Occipital lobe (tissue), 2 donors: Measurements from ENCODE around the gene SLC35G6. TPM values are rescaled to one million over a fixed set of nuclear protein-coding genes. Genes with fewer than 3 reads are reported as not detected.
"Not testable (repeated sequence)": the region's sequence is repeated elsewhere in the genome, so short reads cannot be mapped to it uniquely, and the experiment has no call there.

ENCODE experiments used
- DNase-seq: peaks from one replicate; lab custom pipeline; 2025; lab: John Stamatoyannopoulos, UW
- total RNA-seq: library from RNA; depleted of rRNA; stranded (reverse); fragments of >200 nt; gene quantifications from one replicate; pipeline ENCODE4 v1.2.3, GENCODE V29; 2014

Gene SLC35G6
- total RNA-seq, 1 donor from 2014 or later, result not detected

DNA sequence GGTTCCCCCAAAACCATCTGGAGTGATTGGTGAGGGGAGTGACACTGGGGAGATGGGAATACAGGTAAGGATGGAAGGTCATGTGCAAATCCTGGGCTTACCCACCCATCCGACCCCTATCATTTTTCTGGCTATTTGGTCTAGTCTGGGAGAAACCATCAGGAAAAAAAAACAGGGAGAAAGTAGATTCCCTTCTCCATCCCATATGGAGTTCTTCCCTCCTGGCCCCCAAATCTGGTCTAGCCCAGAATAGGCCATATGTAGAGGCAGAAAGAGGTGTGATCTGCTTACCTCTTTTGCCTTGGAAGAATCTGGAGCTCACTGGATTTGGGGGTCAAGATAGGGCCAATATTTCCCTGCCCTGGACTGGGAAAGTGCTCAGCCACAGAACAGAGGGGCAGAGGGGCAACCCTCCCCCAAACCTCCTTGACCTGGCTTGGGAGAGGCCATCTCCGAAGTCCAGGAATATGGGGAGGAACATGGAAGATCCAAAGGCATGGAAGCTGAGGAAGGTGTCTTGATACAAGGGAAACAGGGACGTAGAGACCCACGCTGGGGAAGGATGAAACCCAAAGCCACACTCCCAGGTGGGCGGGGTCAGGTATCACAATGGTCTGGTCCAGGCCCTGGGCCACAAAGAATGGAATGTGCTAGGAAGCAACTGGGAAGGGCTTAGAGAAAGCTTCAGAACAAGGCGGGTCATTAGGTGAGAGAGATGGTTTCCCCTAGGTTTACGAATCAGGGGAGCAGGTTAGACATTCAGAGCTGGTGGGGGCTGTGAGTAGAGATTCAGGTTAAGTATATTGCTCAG lies 20.2 kb upstream of the SLC35G6 start:
- no peak for DNase-seq

DNA sequence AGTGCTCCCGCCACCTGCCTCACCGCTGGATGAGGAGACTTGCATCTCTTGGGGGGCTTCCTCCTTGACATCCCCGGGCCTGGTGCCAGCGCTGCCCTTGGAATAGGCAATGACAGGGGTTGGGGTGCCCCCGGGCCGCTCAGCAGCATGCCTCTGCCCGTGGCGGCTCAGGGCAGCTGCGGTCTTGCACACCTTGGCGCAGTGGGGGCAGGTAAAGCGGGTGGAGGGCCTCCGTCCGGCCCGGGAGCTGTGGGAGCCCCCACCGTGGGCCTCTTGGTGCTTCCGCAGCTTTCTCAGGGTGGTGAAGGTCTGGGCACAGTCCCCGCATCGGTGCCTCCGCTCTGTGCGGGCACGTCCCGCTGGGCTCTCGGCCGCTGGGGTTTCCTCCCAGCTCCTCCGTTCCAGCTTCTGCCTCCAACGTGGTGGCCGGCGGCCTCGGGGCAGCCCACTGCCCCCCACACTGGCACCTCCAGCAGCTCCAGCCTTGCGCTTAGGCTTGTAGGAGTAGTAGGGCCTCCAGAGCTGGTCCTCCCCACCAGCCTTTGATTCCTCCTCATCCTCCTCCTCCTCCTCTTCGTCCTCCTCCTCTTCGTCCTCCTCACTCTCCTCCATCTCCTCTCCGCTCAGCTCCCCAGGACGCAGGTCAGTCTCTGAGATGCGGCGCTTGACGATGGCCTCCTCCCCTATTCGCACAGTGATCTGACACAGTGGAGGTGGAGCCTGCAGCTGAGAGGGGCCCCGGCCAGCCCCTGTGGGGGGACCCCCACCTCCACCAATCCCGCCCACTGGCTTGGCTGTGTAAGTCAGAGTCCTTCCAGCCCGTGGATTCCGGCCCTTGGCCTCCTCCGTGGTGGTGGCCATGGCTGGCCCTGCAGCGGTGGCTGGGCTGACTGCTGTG lies 18.5 kb upstream of the SLC35G6 start:
- no peak for DNase-seq

DNA sequence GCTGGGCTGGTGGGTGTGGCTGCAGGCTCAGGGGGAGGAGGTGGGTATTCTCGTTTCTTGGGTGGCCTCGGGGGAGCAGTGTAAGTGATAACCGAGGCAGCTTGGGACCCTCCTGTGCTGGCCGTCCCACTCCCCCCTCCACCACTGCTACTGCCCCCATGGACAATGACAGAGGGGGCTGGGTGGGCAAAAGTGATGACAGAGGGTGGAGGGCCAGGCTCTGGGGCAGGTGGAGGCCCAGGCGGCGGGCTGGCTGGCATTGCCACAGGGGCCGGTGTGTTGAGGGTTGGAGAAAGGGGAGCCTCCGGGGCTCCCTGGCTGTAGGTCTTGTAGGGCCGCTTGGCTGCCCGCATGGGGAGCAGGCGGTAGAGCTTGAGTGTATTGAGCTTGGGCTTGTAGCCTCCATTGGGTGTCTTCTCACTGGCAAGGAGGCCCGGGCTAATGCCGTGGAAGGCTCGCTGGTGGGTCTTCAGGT lies 17.8 kb upstream of the SLC35G6 start:
- DNase-seq, result no peak

DNA sequence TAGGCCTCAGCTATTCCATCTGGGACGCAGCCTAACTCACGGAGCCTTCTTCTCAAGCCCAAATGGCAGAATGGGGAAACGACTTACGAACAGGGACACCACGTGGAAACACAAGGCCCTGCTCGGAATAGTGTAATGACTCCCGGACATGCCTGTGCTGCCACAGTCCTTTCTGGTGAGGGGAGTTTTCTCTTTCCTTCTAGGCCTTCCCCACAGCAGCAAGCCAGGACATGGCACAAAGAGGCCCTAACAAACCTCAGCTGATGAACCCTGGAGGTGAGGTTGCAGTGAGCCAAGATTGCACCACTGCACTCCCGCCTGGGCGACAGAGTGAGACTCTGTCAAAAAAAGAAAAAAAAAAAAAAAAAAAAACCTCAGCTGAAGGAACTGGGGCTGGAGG lies 17.2 kb upstream of the SLC35G6 start:
- DNase-seq, result no peak

DNA sequence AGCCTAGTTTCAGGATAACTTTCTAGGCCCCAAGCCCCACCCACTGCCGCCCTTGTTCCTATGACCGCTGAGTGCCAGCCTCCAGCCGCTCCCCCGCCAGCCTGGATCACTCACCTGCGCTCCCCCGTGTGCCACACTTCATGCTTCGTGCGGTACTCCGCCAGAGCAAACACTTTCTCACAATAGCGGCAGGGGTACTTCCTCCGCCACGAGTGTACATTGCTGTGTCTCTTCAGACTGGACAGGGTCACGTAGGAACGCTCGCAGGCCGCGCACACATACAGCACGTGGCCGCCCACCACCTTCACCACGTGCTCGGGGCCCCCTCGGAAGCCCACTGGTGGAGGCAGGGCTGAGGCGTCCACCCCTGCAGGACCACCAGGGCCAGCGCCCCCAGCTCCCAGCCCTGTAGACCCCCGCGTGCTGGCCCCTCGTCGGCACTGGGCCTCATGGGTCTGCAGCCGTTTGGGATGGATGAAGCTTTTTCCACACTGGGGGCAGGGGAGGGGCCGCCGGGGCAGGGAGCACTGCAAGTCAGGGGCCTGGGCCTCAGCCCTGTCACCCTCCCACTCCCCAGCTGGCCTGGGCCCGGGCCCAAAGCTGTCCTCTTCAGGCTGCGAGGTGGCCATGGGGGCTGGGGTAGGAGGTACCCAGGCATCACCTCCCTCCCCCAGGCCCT lies 15.5 kb upstream of the SLC35G6 start:
- DNase-seq, result no peak

DNA sequence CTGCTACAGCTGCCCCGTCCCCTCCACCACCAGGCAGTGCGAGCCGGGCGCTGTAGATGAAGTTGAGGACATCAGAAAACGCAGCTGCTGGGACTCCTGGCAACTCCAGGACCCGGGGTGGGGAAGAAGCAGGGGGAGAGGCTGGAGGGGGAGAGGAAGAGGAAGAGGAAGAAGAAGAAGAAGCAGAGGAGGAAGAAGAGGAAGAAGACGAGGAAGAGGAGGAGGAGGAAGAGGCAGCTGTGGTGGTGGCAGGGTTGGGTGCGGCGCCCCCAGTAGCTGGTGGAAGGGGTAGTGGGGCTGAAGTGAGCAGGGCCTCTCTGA lies 15.0 kb upstream of the SLC35G6 start:
- no peak for DNase-seq

DNA sequence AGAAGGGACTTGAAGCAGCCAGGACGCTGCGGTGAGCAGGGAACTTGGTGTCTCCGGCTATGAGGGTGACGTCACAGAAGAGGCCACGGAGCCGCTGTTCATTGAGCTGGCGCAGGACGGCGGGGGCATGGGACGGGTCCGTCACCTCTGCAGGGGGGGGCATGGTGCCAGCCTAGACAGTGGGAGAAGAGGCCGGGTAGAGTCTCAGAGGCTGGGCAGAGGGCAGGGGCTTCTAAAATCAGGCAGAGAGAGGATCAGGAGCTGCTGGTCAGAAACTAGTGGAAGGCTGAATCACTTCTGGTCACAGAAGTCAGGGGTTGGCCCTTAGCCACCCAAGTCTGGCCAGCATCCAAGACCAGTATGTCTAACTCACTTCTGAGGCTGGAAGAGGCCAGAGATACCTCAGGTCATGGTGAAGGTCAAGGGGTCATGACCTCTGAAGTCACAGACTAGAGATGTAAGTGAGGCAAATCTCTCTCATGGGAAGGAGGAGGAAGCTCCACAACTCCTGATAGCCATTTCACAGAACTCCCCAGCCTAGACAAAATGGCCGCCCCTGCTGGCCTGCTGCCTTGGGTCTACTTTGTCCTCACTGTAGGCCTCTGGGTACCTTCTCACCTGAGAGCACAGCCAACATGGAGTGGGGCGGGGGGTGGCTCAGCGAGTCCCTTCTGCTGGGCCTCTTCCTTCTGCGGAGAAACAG lies 14.5 kb upstream of the SLC35G6 start:
- DNase-seq, result no peak

DNA sequence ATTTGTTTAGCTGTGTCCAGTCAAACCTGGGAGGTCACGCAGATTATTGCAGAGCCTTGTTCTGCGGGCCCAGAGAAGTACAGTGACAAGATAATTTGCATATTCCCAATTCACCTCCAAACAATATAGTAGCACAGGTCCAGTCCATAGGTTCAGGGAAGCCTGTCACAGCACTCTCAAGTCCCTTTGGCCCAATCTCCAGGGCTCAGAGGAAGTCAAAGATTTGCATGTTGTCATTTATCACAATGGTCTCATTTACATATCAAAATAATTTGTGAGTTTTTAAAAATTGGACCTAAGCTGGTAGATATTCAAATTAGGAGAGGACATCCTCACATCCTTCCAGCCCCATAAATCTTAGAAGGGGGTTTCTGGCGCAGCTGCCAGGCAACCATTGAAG lies 13.7 kb upstream of the SLC35G6 start:
- DNase-seq, result no peak

DNA sequence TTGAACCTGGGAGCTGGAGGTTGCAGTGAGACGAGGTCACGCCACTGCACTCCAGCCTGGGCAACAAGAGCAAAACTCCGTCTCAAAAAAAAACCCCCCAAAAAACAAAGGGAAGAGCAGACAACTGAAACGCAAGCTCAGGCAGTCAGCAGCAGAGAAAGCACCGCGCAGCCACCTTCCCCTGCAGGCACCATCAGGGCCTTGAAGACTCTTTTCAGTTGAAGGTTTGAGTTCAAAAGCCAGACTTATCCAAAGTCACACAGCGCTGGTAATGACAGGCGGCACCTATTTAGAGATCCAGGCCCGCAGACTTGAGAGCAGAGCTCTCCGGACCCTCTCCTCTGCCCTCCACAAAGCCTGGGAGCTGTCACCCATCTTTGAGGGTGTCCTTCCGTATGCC lies 13.0 kb upstream of the SLC35G6 start:
- no peak for DNase-seq

DNA sequence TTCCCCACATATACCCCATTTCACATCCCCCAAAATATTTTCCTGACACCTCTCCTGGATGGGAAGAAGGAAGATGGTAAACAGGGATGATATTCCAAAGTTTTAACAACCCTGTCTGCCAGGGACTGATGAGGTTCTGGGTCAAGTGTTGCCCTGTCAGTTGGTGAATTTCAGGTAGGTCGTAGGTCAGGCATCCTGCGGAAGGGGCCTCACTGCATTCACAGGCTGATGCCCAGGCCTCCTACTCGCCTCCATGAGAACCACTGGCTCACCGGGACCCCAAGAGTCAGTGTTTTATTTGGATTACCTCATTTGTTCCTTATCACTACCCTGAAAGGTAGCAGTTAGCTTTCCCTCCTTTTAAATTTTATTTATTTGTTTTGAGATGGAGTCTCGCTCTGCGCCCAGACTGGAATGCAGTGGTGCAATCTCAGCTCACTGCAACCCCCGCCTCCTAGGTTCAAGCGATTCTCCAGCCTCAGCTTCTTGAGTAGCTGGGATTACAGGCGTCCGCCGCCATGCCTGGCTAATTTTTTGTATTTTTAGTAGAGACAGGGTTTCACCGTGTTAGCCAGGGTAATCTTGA lies 12.3 kb upstream of the SLC35G6 start:
- no peak for DNase-seq

DNA sequence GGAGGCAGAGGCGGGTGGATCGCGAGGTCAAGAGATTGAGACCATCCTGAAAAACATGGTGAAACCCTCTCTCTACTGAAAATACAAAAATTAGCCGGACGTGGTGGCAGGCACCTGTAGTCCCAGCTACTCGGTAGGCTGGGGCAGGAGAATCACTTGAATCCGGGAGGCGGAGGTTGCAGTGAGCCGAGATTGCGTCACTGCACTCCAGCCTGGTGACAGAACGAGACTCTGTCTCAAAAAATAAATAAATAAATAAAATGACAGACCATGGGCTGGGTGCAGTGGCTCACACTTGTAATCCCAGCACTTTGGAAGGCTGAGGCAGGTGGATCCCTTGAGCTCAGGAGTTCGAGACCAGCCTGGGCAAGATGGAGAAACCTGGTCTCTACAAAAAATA lies 11.4 kb upstream of the SLC35G6 start:
- DNase-seq, result not testable (repeated sequence)

DNA sequence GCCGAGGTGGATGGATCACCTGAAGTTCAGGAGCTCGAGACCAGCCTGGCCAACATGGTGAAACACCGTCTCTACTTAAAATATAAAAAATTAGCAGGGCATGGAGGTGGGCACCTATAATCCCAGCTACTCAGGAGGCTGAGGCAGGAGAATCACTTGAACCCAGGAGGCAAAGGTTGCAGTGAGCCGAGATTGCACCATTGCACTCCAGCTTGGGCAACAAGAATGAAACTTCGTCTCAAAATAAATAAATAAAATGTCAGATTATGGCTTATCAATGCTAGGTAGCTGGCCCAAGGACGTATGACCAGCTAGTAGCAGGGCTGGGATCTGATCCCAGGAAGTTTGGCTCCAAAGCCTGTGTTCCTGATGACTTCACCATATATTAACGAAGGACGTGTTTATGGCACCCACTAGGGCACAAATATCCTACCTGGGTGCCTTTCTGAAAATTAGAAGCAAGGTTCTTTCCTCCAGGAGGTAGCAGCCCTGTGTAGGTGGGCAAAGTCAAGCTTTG lies 10.7 kb upstream of the SLC35G6 start:
- DNase-seq, result not testable (repeated sequence)

DNA sequence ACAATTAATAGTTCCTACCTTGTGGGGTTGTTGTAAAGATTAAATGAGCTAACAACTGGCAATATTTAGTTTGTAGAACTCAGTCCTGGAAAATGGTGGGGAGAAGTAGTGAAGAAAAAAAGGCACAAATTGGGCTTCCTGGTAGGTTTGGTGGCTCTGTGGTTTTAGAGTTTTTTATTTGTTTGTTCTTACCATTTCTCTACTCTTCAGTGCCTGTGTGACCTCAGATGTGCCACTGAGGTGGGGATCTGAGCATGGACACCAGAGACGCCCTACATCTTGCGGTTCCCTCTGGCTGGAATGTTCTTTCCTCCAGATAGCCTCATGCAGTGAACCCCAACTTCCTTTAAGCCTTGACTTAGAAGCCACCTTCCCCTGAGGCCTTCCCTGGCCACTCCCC lies 9.5 kb upstream of the SLC35G6 start:
- DNase-seq, result no peak

DNA sequence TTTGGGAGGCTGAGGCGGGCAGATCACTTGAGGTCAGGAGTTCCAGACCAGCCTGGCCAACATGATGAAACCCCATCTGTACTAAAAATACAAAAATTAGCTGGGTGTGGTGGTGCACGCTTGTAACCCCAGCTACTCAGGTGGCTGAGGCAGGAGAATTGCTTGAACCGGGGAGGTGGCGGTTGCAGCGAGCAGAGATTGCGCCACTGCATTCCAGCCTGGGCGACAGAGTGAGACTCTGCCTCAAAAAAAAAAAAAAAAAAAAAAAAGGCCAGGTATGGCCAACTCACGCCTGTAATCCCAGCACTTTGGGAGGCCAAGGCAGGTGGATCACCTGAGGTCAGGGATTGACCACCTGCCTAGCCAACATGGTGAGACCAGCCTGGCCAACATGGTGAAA lies 6.5 kb upstream of the SLC35G6 start:
- not testable (repeated sequence) for DNase-seq

DNA sequence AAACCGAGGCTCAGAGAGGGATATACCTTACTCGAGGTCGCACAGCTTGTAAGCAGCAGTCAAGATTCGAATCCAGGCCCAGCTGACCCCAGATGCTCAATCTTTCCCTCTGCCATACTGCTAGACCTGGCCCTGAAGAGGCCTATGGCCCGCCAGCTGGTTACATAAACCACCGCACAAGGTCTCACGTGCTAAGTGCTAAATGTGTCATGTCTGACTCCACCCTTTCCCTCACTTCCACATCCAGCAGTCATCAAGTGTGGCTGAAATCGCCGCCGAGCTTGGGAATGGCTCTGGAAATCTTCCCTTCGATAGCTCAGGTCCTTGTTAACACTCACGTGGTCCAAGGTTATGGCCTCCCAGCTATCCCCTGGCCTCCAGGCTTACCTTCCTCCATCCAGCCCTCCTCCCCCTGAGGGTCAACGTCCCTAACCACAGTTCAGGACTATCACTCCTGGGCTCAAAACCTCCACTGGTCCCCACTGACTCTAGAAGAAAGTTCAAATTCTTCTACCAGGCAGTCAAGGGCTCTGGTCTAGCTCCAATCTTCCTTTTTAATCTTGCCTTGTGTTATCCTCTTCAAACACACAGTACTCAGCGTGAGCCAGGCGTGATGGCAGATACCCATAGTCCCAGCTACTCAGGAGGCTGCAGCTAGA lies 5.4 kb upstream of the SLC35G6 start:
- DNase-seq, result no peak

DNA sequence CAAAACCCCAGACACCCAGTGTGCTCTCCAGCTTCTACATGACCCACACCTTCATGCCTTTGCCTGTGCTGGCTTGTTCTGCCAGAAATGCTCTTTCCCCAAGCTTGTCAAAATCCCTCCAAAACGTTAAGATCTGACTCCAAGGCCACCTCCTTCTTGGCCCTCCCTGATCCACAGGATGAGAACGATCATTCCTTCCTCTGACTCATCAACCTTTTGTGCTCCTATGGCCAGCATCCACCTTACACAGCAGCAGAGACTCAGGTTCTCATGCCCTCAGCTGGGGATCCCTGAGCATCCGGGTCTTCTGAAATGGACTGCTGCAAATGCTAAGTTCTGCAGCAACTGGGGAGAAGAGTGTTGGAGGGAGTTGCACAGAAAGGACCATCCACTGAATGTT lies 4.8 kb upstream of the SLC35G6 start:
- no peak for DNase-seq

DNA sequence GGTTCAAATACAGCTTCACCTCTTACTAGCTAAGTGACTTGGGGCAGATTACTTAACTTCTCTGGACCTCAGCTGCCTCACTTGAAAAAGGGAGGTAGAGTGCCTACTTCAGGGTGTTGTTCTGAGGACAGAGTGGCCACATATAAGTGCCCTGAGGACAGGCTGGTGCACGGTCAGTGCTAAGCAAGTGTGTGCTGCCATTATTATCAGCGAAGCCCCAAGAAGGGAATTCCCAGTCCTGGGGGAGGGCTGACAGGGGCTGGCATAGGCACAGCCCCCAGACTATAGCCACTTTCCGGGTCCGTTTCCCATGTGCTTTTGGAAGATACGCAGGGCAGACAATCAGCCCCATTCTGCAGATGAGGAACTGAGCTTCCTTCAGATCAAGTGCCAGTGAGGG lies 4.3 kb upstream of the SLC35G6 start:
- no peak for DNase-seq

DNA sequence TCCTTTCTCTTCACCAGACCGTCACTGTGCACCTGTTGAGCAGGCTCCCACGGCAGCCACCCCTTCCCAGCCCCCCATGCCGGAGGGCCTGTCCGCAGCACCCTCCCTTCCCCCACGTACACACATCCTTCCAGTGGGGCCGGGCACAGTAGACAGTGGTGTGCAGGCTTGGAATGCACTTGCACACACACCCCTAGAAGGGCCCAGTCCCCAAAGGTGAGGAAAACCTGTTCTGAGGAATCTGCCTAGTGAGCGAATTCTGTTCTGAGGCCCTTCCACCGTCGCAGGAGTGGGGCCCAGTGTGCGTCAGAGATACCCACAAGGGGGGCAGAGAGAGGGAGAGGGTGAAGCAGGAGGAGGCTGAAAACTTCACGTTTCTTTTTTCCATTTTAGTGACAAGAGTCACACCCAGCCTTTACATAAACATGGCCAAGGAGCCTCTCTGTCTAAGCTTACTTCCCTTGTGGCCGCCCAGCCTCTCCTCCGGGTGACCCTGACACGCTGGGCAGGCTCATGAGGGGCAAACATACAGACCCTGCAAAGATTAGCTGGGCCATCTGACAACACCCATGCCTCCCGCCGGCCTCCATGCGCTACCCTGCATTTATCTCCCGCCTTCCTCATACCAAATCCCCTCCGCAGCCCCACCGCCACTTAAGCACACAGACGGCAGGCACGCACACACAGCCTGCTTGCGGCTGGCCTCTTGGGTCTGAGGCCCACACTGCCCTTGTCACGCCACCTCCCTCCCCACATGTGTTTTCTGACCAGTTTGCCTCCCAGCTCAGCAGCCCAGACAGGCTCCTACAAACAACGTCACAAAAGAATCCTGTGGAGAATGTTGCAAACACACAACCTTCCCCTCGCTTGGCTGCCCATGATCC lies 3.6 kb upstream of the SLC35G6 start:
- peak; percentile 45 for DNase-seq
